Activated naive CD4-positive, alpha-beta T cell treated with anti-CD3 and anti-CD28 coated beads for 36 hours (primary cell): ENCODE measurements around the gene PLB1. TPM values are rescaled to one million over a fixed set of nuclear protein-coding genes. Genes with fewer than 3 reads are reported as not detected.

ENCODE experiments used
- CTCF ChIA-PET: fragments of 350-600 bp; sonication (Branson Sonifier 250); formaldehyde crosslinking; loops from one replicate; lab custom pipeline; 2021; ENCODE audit warnings: antibody characterized with exemption; lab: Charles Lee
- DNase-seq: peaks from one replicate; pipeline ENCODE4 v3.0.0-alpha.2; 2020
- H3K27ac Mint-ChIP-seq: one replicate; pipeline ENCODE4 v1.8.0; 2021; ENCODE audit warnings: mild to moderate bottlenecking, mixed read lengths
- H3K27me3 Mint-ChIP-seq: one replicate; pipeline ENCODE4 v1.8.0; 2021; ENCODE audit warnings: low read depth, mixed read lengths
- H3K36me3 Mint-ChIP-seq: one replicate; pipeline ENCODE4 v1.8.0; 2021; ENCODE audit warnings: low read depth, mixed read lengths
- H3K4me1 Mint-ChIP-seq: one replicate; pipeline ENCODE4 v1.8.0; 2021; ENCODE audit warnings: low read depth, mixed read lengths
- H3K4me3 Mint-ChIP-seq: one replicate; pipeline ENCODE4 v1.8.0; 2021; ENCODE audit warnings: mild to moderate bottlenecking, moderate library complexity, mixed read lengths
- H3K9me3 Mint-ChIP-seq: one replicate; pipeline ENCODE4 v1.8.0; 2021; ENCODE audit warnings: mixed read lengths
- intact Hi-C: fragments of 100-400 bp; cut with micrococcal nuclease; formaldehyde crosslinking; loops from one replicate; pipeline ENCODE4 v1.15.1; 2023
- total RNA-seq, 2 experiments: library from RNA; stranded (reverse); gene quantifications; one replicate each; pipeline ENCODE4 v1.2.3, GENCODE V29; 2021

Gene PLB1
- total RNA-seq, 2 experiments from 2014 or later: 1.3 to 1.6 TPM

DNA sequence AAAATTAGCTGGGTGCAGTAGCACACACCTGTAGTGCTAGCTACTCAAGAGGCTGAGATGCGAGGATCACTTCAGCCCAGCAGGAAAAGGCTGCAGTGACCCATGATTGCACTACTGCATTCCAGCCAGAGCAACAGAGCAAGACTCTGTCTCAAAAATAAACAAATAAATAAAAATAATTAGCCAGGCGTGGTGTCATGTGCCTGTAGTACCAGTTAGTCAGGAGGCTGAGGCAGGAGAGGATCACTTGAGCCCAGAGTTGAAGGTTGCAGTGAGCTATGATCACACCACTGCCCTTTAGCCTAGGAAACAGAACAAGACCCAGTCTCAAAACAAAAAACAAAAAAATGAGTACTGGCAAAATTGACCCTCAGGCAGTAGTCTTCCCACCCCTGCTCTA, 193.9 kb downstream of the PLB1 start:
- intact Hi-C loops: no loop called here
- no peaks in the 10 kb centered on the region for H3K9me3 Mint-ChIP-seq
- CTCF ChIA-PET: no interaction called here

DNA sequence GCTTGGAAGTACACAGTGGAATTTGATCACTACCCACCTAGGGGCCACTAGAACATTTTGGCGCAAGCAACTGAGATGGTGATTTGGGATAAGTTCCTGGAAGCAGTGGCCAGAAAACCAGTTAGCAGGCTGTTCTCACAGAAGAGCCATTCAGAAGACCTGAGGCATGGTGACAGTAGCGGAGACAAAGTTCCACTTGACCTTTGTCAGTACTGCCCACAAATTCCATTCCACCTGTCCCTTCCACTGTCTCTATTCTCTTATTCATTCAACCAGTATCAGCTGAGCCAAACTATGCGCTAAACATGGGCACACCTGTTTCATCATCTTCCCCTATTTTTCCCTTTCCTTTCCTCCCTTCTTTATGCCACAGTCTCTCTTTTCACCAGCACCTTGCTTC, 196.6 kb downstream of the PLB1 start:
- Mint-ChIP-seq H3K4me1 (peaks cover under 1% of the 10 kb centered on the region), H3K27ac (no peak overlapping the region), H3K9me3 (no peaks in the 10 kb centered on the region), H3K36me3 (no peaks in the 10 kb centered on the region), H3K4me3 (no peak overlapping the region), H3K27me3 (no peaks in the 10 kb centered on the region)
- DNase-seq: no peak
- CTCF ChIA-PET: no interaction called here
- intact Hi-C loops: no loop called here

More for the DNA sequence above, 193.9 kb downstream of the PLB1 start:
- Mint-ChIP-seq H3K4me3 (no peak overlapping the region), H3K36me3 (no peaks in the 10 kb centered on the region), H3K27me3 (no peaks in the 10 kb centered on the region), H3K4me1 (peaks cover 5% of the 10 kb centered on the region), H3K27ac (no peak overlapping the region)
- no peak for DNase-seq

DNA sequence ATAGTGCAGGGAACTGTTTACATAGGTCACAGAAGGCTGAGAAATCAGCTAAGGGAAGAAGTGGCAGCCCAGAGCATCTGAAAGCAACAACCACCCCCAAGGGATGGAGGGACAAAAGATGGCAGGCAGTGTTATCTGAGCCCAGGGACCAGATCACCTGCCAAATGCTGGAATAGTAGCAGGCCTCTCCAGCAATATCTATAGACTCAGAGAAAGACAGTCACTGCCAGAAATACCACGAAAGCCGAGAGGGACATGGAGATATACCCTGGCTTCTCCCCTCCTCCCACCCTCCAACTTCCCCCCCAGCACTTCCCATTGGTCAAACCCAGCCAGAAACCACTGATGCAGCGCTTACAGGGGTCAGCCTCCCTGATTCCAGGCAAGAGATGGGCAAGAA, 197.4 kb downstream of the PLB1 start:
- DNase-seq: no peak
- no peak overlapping the region for H3K27ac Mint-ChIP-seq
- intact Hi-C loops: no loop called here
- H3K4me1 Mint-ChIP-seq: no peaks in the 10 kb centered on the region
- H3K27me3 Mint-ChIP-seq: no peaks in the 10 kb centered on the region
- no peak overlapping the region for H3K4me3 Mint-ChIP-seq
- no peaks in the 10 kb centered on the region for H3K36me3 Mint-ChIP-seq
- no peaks in the 10 kb centered on the region for H3K9me3 Mint-ChIP-seq
- CTCF ChIA-PET: no interaction called here

Other genes starting within 250 kb of the PLB1 start
- 100 to 1,000 TPM; 102 to 110 TPM for gene FOSL2, start 103.2 kb upstream of the PLB1 start, total RNA-seq